Hepatocyte (in vitro differentiated cells): Measurements from ENCODE around the gene MRPL53.

Experiments
- EZH2 ChIP-seq: fragments of 200-600 bp; sonication (generic); IDR thresholded peaks from 2 replicates; pipeline ENCODE4 v1.6.1; 2016; ENCODE audit warnings: antibody characterized with exemption, mild to moderate bottlenecking, borderline replicate concordance
- EZH2phosphoT487 ChIP-seq: fragments of 200-600 bp; sonication (generic); IDR thresholded peaks from one replicate; pipeline ENCODE4 v1.6.1; 2018; ENCODE audit warnings: antibody characterized with exemption, mild to moderate bottlenecking, low read depth, moderate library complexity; ENCODE audit not compliant: unreplicated experiment, severe bottlenecking
- TF ChIP-seq, protein P1 (sequence below): fragments of 200-600 bp; sonication (generic); IDR thresholded peaks from 2 replicates; pipeline ENCODE4 v1.5.1; 2016; ENCODE audit warnings: antibody characterized with exemption, mild to moderate bottlenecking; ENCODE audit not compliant: poor library complexity

DNA sequence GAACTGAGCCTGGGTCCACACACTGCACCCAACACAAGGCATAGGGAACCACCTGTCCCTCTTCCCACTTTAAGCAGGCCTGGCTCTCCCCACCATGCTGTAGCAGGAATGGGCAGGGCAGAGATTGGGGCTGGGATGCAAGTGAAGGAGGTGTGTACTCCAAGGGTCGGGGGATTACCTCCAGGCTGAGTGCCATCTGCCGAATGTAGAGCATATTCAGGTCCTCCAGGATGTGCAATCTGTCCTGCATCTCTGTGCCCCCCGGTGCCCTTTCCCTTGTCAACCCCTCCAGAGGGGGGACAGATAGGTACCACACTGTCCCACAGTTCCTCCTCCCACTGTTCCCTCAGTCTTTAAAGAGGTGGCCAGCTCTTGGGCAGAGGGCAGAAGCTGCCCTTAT lies 33.1 kb downstream of the MRPL53 start:
- TF ChIP-seq, protein P1, sequence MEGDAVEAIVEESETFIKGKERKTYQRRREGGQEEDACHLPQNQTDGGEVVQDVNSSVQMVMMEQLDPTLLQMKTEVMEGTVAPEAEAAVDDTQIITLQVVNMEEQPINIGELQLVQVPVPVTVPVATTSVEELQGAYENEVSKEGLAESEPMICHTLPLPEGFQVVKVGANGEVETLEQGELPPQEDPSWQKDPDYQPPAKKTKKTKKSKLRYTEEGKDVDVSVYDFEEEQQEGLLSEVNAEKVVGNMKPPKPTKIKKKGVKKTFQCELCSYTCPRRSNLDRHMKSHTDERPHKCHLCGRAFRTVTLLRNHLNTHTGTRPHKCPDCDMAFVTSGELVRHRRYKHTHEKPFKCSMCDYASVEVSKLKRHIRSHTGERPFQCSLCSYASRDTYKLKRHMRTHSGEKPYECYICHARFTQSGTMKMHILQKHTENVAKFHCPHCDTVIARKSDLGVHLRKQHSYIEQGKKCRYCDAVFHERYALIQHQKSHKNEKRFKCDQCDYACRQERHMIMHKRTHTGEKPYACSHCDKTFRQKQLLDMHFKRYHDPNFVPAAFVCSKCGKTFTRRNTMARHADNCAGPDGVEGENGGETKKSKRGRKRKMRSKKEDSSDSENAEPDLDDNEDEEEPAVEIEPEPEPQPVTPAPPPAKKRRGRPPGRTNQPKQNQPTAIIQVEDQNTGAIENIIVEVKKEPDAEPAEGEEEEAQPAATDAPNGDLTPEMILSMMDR: no peak
- TF ChIP-seq EZH2: no peak
- no peak for TF ChIP-seq EZH2phosphoT487
